Inflammatory macrophage (primary cell): ENCODE data around the gene MOGAT3.
A peak's percentile ranks its signal among the peaks of the same experiment; 100 is the strongest.

Source experiments
- DNase-seq, 2 donors: peaks; one replicate each; pipeline ENCODE4 v3.0.0-alpha.2; 2020 to 2022

MOGAT3 gene

DNA sequence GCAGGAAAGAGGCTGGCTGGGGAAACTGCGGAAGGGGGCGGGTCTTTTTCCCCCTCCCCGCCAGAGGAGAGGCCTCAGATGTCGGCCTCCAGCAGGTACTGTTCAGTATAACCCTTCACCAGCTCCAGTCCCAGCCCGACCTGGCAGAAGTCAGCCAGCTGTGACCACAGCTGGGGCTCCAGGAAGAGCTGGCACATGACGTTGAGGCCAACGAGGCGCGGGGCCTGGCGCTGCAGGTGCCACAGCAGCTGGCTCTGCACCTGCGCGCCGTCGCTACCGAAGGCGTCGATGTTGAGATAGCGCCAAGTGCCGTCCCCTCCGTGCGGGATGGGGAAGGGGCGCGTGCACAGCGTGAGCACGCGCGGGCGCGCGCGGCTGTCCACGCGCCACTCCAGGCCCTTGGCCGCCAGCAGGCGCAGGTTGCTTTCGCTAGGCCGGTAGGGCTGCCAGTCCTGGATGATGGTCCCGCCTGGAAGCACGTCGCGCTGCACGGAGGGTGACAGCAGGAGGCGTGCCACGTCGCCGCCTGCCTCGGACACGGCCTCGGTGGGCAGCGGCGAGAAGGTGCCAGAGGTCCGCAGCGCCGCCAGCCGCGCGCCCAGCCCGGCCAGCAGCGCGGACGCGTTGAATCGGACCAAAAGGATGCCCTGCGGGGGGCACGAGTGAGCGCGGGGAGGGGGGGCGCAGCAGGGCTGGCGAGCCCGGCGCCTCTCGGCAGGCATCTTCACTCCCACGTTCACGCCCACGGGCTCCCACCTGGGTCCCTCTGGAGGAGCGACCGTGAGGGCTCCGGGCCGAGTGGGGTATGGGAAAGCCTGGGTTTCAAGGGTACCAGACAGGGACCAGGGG, 28.6 kb downstream of the MOGAT3 start:
- no peak for DNase-seq

DNA sequence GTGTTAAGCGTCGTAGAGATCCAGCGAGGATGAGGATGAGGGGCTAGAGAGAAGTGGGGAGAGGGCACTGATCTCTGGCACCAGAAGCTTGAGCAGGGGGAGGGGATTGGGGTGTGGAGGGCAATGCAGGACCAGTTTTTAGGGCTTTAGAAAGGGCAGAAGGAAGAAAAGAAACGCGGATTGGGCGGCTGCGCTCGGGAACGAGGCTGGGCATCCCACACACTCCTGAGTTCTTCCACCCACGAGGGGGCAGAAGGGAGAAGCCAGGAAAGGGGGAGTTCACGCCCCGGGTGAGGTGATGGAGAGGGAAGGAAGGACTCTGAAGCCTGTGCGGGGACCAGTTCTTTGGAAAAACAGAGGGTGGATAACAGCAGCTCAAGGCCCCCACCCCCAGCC, 29.4 kb downstream of the MOGAT3 start:
- no peak for DNase-seq

DNA sequence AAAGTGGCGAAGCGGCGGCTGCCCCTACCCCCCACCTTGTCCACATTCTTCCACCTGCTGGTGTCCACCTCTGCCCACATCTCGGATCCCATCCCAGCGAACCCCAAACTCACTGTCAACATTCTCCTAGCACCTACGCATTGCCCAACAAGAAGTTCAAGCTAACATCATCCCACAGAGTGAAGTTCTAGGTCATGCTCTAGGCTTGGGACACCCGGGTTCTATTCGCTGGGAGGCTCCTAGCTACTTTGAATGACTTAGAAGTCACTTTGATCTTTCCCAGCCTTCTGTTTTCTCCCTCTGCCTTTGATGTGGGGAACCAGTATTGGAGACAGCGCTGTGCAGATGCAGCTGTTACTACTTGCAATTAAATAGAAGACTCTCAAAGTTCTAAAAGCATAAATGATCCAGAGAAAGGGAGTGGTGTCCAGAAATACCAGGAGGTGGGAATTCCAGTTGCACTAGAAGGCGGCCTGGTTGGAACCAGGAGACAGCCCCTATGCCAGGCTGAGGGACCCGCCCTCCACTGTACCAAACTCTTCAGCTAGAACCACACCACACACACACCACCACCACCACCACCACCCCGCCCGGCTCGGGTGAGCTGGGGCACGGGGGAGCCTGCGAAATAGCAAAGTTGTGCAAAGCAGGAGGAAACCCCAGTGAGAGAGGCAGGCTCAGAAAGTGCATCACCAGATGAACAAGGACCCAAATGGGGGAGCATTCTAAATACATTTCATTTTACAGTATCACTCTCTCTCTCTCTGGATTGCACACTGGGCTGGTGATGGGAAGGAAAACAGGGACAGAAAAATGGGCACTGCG, 30.0 kb downstream of the MOGAT3 start:
- peak; percentile 37 to 46 for DNase-seq

- peak; percentile 55 to 67 for DNase-seq
Observed at GRCh38 chr7:101169838-101170551, 30.8 kb downstream of the MOGAT3 start.

DNA sequence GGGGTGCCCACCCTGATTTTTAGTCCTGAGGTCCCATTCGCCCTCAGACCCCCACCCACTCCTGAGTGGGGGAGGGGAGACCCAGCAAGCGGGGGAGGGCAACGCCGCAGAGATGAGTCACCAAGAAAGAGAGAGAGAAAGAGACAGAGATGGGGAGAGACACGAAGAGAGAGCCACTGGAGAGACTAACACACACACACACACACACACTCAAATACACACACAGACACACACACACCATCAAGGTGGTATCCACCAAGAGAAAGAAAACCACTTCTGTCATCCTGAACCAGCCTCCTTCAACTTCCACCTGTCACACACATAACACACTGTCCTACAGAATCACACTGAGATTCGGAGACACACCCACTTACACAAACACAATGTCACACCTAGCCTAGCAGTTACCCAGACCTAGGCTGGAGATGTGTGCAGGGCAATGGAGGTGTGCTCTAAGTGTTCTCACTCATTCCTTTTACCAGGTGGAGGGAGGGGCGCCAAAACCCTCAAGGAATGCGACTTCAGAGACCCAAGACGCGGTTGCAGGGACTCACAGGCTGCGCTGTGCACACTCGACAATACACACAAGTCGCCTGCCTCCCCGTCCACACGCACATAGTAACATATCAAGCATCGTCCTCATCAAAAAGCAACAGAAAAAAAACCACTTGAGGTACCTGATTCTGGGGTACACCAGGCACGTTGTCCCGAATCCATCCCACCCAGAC, 31.6 kb downstream of the MOGAT3 start:
- DNase-seq: no peak

- no peak for DNase-seq
Observed at GRCh38 chr7:101168412-101169049, 32.3 kb downstream of the MOGAT3 start.

- no peak for DNase-seq
Observed at GRCh38 chr7:101167645-101168411, 33.0 kb downstream of the MOGAT3 start.

DNA sequence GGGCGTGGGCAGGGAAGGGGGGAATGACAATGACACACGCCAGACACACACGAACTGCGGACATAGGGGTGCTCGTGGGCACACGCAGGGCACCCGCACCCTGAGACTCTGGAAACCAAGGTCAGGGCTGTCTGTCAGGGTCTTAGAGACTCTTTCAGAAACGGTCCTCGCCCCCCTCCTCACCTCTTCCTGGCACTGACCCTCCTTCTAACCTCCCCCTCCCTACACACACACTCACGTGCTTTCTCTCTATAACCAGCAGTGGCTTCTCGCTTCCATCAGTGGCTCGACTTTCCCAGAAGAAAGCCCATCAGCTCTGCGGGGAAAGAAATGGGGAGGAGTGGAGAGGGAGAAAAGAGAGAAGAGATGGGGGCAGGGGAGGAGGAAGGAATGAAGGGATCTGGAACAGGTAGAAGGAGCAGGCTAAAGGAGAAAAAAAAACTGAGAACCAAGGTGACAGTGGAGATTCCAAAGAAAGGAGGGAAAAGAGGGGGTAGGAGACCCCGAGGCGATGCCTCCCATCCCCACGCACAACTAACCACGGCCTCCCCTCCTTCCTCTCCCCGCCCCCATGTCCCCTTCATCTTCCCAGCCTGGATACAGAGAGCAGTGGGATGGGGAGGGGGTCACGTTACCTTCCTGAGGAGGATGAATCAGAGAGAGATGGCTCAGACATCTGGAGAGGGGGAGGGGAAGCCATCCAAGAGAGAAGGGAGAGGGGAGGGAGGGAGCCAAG, 33.8 kb downstream of the MOGAT3 start:
- no peak for DNase-seq

- no peak for DNase-seq
Observed at GRCh38 chr7:101166648-101166908, 34.3 kb downstream of the MOGAT3 start.

DNA sequence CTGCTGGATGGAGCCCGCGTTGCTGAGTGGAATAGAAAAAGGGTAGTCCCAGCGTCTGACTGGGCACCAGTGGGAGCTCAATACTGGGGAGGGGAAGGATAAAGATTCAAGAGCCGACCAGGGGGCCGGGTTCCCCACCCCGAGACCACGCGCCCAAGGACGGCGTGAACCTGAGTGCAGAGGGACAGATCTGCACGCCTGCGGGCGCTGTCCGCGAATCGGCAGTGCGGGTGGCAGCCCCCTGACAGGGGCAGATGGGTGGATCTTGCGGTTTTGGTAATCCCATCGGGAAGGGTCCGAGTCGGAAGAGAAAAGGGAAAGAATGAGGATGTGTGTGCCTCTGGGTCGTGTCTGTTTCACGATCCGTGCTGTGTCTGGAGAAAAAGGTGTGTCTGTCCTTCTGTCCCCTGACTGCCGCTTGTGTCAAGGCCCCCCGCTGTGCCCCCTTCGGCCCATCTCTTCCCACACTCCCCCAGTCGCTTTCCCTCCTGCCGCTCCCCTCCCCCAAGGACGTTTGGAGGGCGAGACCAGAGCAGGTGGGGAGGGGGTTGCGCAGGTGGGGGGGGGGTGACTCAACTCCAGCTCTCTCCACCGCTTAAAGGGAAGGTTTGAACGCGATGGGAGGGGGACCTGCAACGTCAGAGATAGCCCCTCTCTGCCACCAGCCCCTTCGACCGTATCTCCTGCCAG, 34.7 kb downstream of the MOGAT3 start:
- no peak for DNase-seq

GRCh38 chr7:101165075-101165957, 35.5 kb downstream of the MOGAT3 start, which contains the start of gene VGF:
Gene VGF (minus strand): TSS chr7:101165569. CDS start chr7:101164843, 726 bp downstream.
- peak; percentile 96 to 98 for DNase-seq

- DNase-seq: peak in 1 of 2 donors; percentile 54
Observed at GRCh38 chr7:101164071-101164840, 36.6 kb downstream of the MOGAT3 start.

DNA sequence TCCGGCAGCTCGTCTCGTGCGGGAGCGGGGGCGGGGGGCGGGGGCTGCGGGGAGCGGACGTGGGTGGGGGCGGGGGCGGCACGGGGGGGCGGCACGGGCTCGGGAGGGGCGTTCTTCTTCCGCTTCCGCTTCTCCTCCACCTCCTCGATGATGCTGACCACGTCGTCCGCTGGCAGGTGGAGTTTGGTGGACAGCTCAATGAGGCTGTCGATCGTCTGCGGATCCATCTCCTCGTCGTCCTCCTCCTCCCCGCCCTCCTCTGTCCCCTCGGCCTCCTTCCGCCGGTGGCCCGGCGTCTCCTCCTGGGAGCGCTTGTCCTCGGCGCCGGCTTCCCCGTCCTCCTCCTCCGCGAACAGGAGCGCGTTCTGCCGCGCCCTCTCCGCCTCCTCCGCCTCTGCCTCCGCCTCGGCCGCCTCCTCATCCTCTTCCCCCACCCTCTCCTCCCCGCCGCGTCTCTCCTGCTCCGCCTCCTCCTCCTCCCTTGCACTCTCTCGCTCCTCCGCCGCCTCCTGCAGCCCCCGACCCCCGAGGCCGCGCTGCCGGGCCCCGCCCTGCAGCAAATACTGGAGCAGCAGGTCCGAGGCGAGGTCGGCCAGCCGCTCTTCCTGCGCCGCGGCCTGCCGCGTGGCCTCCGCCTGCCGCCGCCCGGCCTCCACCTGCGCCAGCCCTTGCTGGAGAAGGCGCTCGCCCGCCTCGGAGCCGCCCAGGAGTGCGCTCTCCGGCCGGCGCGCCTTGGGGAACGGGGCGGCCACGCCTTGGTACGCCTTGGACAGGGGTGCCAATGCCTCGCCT, 37.4 kb downstream of the MOGAT3 start:
- no peak for DNase-seq

- DNase-seq: peak in 1 of 2 donors; percentile 26
Observed at GRCh38 chr7:101162551-101163278, 38.1 kb downstream of the MOGAT3 start.

- DNase-seq: no peak
Observed at GRCh38 chr7:101161692-101162471, 39.0 kb downstream of the MOGAT3 start.

DNA sequence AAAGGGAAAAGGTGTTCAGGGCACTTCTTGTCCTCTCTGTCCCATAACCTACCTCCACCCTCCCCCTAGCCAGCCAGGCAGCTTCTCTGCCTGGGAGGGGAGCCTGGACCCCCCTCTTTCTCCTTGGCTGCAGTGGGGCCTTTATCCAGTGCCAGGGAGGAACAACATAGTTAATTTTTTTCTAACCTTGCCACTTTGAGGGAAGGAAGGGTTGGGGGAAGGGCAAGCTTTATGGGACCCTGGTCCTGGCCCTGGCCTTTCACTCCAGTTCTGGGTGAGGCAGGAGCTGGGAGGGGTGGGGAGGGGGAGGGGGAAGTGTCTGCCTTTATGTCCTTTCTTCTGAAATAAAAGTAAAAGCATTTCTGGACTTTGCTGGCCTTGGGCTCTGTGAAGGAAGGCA, 39.9 kb downstream of the MOGAT3 start:
- no peak for DNase-seq
